Measurements from ENCODE around the gene CSGALNACT2. TPM values are rescaled to one million over a fixed set of nuclear protein-coding genes. Genes with fewer than 3 reads are reported as not detected.
A peak's percentile ranks its signal among the peaks of the same experiment; 100 is the strongest.

CSGALNACT2 gene
- total RNA-seq, 1 experiment from 2014 or later, result 6.4 TPM

GRCh38 chr10:43230101-43230908, 92.1 kb downstream of the CSGALNACT2 start:
- Histone ChIP-seq H3K4me3 (ENCODE audit: low read depth, low read length) (peak overlapping the region; percentile 47), H3K27me3 (replicated peaks; ENCODE audit: control insufficient read depth, insufficient read depth, low read length) (peaks cover 4% of the 10 kb centered on the region; the same call in 1 of the 2 replicates), H3K4me1 (peaks cover 12% of the 10 kb centered on the region; the same call in 1 of the 2 replicates), H3K9me3 (no peaks in the 10 kb centered on the region), H3K36me3 (ENCODE audit: control insufficient read depth, insufficient read depth, low read length) (no peaks in the 10 kb centered on the region)
- no peaks in the 10 kb centered on the region for H3K36me3 Mint-ChIP-seq (ENCODE audit: insufficient read depth, unreplicated experiment)
- DNase-seq, result peak in 1 of 2 experiments; percentile 36
- H3K4me3 Mint-ChIP-seq (ENCODE audit: unreplicated experiment), result peak overlapping the region; percentile 54
- TF ChIP-seq, protein P1, sequence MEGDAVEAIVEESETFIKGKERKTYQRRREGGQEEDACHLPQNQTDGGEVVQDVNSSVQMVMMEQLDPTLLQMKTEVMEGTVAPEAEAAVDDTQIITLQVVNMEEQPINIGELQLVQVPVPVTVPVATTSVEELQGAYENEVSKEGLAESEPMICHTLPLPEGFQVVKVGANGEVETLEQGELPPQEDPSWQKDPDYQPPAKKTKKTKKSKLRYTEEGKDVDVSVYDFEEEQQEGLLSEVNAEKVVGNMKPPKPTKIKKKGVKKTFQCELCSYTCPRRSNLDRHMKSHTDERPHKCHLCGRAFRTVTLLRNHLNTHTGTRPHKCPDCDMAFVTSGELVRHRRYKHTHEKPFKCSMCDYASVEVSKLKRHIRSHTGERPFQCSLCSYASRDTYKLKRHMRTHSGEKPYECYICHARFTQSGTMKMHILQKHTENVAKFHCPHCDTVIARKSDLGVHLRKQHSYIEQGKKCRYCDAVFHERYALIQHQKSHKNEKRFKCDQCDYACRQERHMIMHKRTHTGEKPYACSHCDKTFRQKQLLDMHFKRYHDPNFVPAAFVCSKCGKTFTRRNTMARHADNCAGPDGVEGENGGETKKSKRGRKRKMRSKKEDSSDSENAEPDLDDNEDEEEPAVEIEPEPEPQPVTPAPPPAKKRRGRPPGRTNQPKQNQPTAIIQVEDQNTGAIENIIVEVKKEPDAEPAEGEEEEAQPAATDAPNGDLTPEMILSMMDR (IDR thresholded peaks at IDR 0.05; ENCODE audit: insufficient read depth in 1 of 2, low read depth in 1 of 2, low read length in 1 of 2, severe bottlenecking in 1 of 2, unreplicated experiment in 1 of 2), result peak in 1 of 2 experiments; percentile 10
- BruUV-seq (replicated peaks), result no TSS peak
- ChIA-PET POLR2A (interaction anchor here (1.0 kb wide), 1 partner anchor 423 kb away, joined by 3 read pairs; no protein-coding TSS in a partner anchor), CTCF (interaction anchor here (0.5 to 1.3 kb wide), 4 partner anchors 25 to 203 kb away, joined by 3 to 8 read pairs (median 4); no protein-coding TSS in a partner anchor)
- peaks cover 22% of the 10 kb centered on the region for H3K27me3 Mint-ChIP-seq (ENCODE audit: insufficient read depth, unreplicated experiment)
- intact Hi-C loops (cut with micrococcal nuclease; ENCODE audit: unreplicated experiment), result no loop called here
- no peaks in the 10 kb centered on the region for H3K9me3 Mint-ChIP-seq (ENCODE audit: unreplicated experiment)
- no peaks in the 10 kb centered on the region for H3K4me1 Mint-ChIP-seq (ENCODE audit: low read depth, unreplicated experiment)
- H3K27ac Mint-ChIP-seq (ENCODE audit: unreplicated experiment), result no peak overlapping the region

DNA sequence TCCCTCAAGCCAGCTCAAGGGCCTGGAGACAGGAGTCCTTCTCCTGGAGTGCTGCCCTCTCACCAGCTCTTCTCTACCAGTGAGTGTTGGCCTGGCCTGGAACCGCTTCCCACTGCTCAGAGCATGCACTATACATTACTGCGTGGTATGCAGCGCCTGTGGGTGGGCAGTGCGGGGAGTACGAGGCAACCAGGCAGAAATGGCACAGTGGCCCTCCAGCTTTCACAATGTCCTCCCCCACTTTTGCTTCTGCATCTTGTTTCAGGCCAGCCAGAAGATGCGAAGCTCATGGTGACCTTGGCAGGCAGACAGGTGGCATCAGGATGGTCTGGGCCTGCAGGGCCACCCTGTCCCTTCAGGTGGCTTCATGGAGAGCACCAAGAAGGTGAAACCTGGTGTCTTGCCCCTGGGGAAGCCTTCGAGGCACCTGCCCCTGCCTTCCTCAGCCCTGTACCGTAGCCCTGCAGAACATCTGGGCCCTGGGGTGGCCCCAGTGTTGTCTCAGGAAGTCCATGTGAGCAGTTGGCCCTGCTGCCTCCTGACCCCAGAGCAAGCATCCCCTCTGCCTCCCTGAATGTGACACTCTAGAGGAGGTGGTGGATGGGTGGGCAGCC, 92.8 kb downstream of the CSGALNACT2 start:
- intact Hi-C loops (cut with micrococcal nuclease; ENCODE audit: unreplicated experiment), result no loop called here
- Histone ChIP-seq H3K4me1 (peaks cover 12% of the 10 kb centered on the region; the same call in 1 of the 2 replicates), H3K27me3 (replicated peaks; ENCODE audit: control insufficient read depth, insufficient read depth, low read length) (peaks cover 4% of the 10 kb centered on the region; the same call in 1 of the 2 replicates), H3K36me3 (ENCODE audit: control insufficient read depth, insufficient read depth, low read length) (no peaks in the 10 kb centered on the region), H3K4me3 (ENCODE audit: low read depth, low read length) (no peak overlapping the region), H3K9me3 (no peaks in the 10 kb centered on the region)
- H3K27ac Mint-ChIP-seq (ENCODE audit: unreplicated experiment), result no peak overlapping the region
- no peak for DNase-seq
- BruUV-seq (replicated peaks), result no TSS peak
- H3K36me3 Mint-ChIP-seq (ENCODE audit: insufficient read depth, unreplicated experiment), result no peaks in the 10 kb centered on the region
- peaks cover 28% of the 10 kb centered on the region for H3K27me3 Mint-ChIP-seq (ENCODE audit: insufficient read depth, unreplicated experiment)
- ChIA-PET CTCF (interaction anchor here (0.5 to 1.3 kb wide), 2 partner anchors 25 to 202 kb away, joined by 3 to 8 read pairs; no protein-coding TSS in a partner anchor), POLR2A (interaction anchor here (1.0 kb wide), 1 partner anchor 424 kb away, joined by 3 read pairs; no protein-coding TSS in a partner anchor)
- H3K4me3 Mint-ChIP-seq (ENCODE audit: unreplicated experiment), result peak overlapping the region; percentile 54
- TF ChIP-seq, protein P1 (IDR thresholded peaks at IDR 0.05; ENCODE audit: insufficient read depth in 1 of 2, low read depth in 1 of 2, low read length in 1 of 2, severe bottlenecking in 1 of 2, unreplicated experiment in 1 of 2), result no peak
- no peaks in the 10 kb centered on the region for H3K4me1 Mint-ChIP-seq (ENCODE audit: low read depth, unreplicated experiment)
- no peaks in the 10 kb centered on the region for H3K9me3 Mint-ChIP-seq (ENCODE audit: unreplicated experiment)

GRCh38 chr10:43231523-43232078, 93.4 kb downstream of the CSGALNACT2 start:
- CTCF ChIA-PET, result no interaction called here
- DNase-seq, result peak in 1 of 2 experiments; percentile 32
- peaks cover 4% of the 10 kb centered on the region; the same call in 1 of the 2 replicates for H3K27me3 ChIP-seq (replicated peaks; ENCODE audit: control insufficient read depth, insufficient read depth, low read length)

More at GRCh38 chr10:43231523-43232078, 93.4 kb downstream of the CSGALNACT2 start:
- H3K9me3 ChIP-seq, result no peaks in the 10 kb centered on the region
- no peak overlapping the region for H3K27ac Mint-ChIP-seq (ENCODE audit: unreplicated experiment)
- intact Hi-C loops (cut with micrococcal nuclease; ENCODE audit: unreplicated experiment), result no loop called here
- no peaks in the 10 kb centered on the region for H3K9me3 Mint-ChIP-seq (ENCODE audit: unreplicated experiment)
- H3K36me3 Mint-ChIP-seq (ENCODE audit: insufficient read depth, unreplicated experiment), result no peaks in the 10 kb centered on the region
- BruUV-seq (replicated peaks), result no TSS peak
- TF ChIP-seq, protein P1 (IDR thresholded peaks at IDR 0.05; ENCODE audit: insufficient read depth in 1 of 2, low read depth in 1 of 2, low read length in 1 of 2, severe bottlenecking in 1 of 2, unreplicated experiment in 1 of 2), result no peak
- no peaks in the 10 kb centered on the region for H3K36me3 ChIP-seq (ENCODE audit: control insufficient read depth, insufficient read depth, low read length)
- peaks cover 12% of the 10 kb centered on the region; the same call in 1 of the 2 replicates for H3K4me1 ChIP-seq
- no peaks in the 10 kb centered on the region for H3K4me1 Mint-ChIP-seq (ENCODE audit: low read depth, unreplicated experiment)
- no peak overlapping the region for H3K4me3 Mint-ChIP-seq (ENCODE audit: unreplicated experiment)
- no peak overlapping the region for H3K4me3 ChIP-seq (ENCODE audit: low read depth, low read length)
- POLR2A ChIA-PET, result interaction anchor here (1.0 kb wide), 1 partner anchor 424 kb away, joined by 3 read pairs; no protein-coding TSS in a partner anchor
- peaks cover 26% of the 10 kb centered on the region for H3K27me3 Mint-ChIP-seq (ENCODE audit: insufficient read depth, unreplicated experiment)
